H9 (cell line): ENCODE data around the gene OR6K2. TPM values are rescaled to one million over a fixed set of nuclear protein-coding genes. Genes with fewer than 3 reads are reported as not detected.

ENCODE experiments used
- DNase-seq: peaks from one replicate; pipeline ENCODE4 v3.0.0-alpha.2; 2017
- H2AFZ ChIP-seq: one replicate; pipeline ENCODE4 v1.6.1; 2013; ENCODE audit warnings: mild to moderate bottlenecking, low read length, control low read depth, moderate library complexity
- H2AK5ac ChIP-seq: 2 replicates; pipeline ENCODE4 v1.6.1; 2013; ENCODE audit warnings: low read length, control low read depth, mixed read lengths; ENCODE audit not compliant: insufficient read length
- H2BK120ac ChIP-seq: one replicate; pipeline ENCODE4 v1.6.1; 2013; ENCODE audit warnings: low read depth, mild to moderate bottlenecking, low read length, control low read depth, inconsistent platforms; ENCODE audit not compliant: poor library complexity, severe bottlenecking
- H2BK12ac ChIP-seq: 2 replicates; pipeline ENCODE4 v1.6.1; 2013; ENCODE audit warnings: low read length, control low read depth, mixed read lengths, low read depth; ENCODE audit not compliant: insufficient read length
- H2BK15ac ChIP-seq: 2 replicates; pipeline ENCODE4 v1.6.1; 2013; ENCODE audit warnings: low read depth, low read length, control low read depth
- H2BK20ac ChIP-seq: one replicate; pipeline ENCODE4 v1.6.1; 2013; ENCODE audit warnings: low read depth, mild to moderate bottlenecking, low read length, control low read depth, inconsistent platforms; ENCODE audit not compliant: poor library complexity, severe bottlenecking
- H2BK5ac ChIP-seq: 2 replicates; pipeline ENCODE4 v1.6.1; 2013; ENCODE audit warnings: low read length, control low read depth, mixed read lengths; ENCODE audit not compliant: insufficient read length
- H3K14ac ChIP-seq: 2 replicates; pipeline ENCODE4 v1.6.1; 2013; ENCODE audit warnings: low read length, control low read depth; ENCODE audit not compliant: insufficient read depth
- H3K18ac ChIP-seq: 2 replicates; pipeline ENCODE4 v1.6.1; 2013; ENCODE audit warnings: low read depth, mild to moderate bottlenecking, mixed read lengths, low read length, control low read depth; ENCODE audit not compliant: insufficient read length
- H3K23ac ChIP-seq: 2 replicates; pipeline ENCODE4 v1.6.1; 2013; ENCODE audit warnings: low read length, control low read depth, mixed read lengths, low read depth; ENCODE audit not compliant: insufficient read length
- H3K23me2 ChIP-seq: 2 replicates; pipeline ENCODE4 v1.6.1; 2013; ENCODE audit warnings: low read depth, mild to moderate bottlenecking, mixed read lengths, low read length, control low read depth; ENCODE audit not compliant: insufficient read length, poor library complexity, severe bottlenecking
- H3K27ac ChIP-seq: 2 replicates; pipeline ENCODE4 v1.5.1; 2013; ENCODE audit warnings: low read length, control low read depth, mixed read lengths, low read depth; ENCODE audit not compliant: insufficient read length
- H3K27me3 ChIP-seq: 2 replicates; pipeline ENCODE4 v1.6.1; 2013; ENCODE audit warnings: low read length, control low read depth, inconsistent platforms; ENCODE audit not compliant: insufficient read depth
- H3K4ac ChIP-seq: 2 replicates; pipeline ENCODE4 v1.6.1; 2013; ENCODE audit warnings: low read depth, mild to moderate bottlenecking, control low read depth, inconsistent platforms, low read length, moderate library complexity
- H3K4me1 ChIP-seq: 2 replicates; pipeline ENCODE4 v1.6.1; 2013; ENCODE audit warnings: low read length, control low read depth, inconsistent platforms; ENCODE audit not compliant: insufficient read depth
- H3K4me2 ChIP-seq: 2 replicates; pipeline ENCODE4 v1.6.1; 2013; ENCODE audit warnings: low read length, control low read depth, mixed read lengths; ENCODE audit not compliant: insufficient read length, insufficient read depth
- H3K56ac ChIP-seq: 2 replicates; pipeline ENCODE4 v1.6.1; 2013; ENCODE audit warnings: low read depth, mild to moderate bottlenecking, mixed read lengths, low read length, control low read depth; ENCODE audit not compliant: insufficient read length
- H3K79me1 ChIP-seq: 2 replicates; pipeline ENCODE4 v1.6.1; 2013; ENCODE audit warnings: low read depth, mild to moderate bottlenecking, moderate library complexity, low read length, control low read depth, inconsistent platforms; ENCODE audit not compliant: insufficient read depth, poor library complexity, severe bottlenecking
- H3K79me2 ChIP-seq: 2 replicates; pipeline ENCODE4 v1.6.1; 2013; ENCODE audit warnings: low read length, control low read depth, inconsistent platforms; ENCODE audit not compliant: insufficient read depth
- H3K9ac ChIP-seq: 2 replicates; pipeline ENCODE4 v1.6.1; 2013; ENCODE audit warnings: low read length, control low read depth, mixed read lengths; ENCODE audit not compliant: insufficient read length; ENCODE audit errors: extremely low read depth
- H3K9me3 ChIP-seq: one replicate; pipeline ENCODE4 v1.6.1; 2013; ENCODE audit warnings: low read depth, low read length, inconsistent platforms; ENCODE audit not compliant: control insufficient read depth
- H3T11ph ChIP-seq: one replicate; pipeline ENCODE4 v1.6.1; 2013; ENCODE audit warnings: mild to moderate bottlenecking, low read length, control low read depth, inconsistent platforms
- H4K20me1 ChIP-seq: one replicate; pipeline ENCODE4 v1.6.1; 2013; ENCODE audit not compliant: control insufficient read depth, insufficient read length, insufficient read depth
- H4K5ac ChIP-seq: 2 replicates; pipeline ENCODE4 v1.6.1; 2013; ENCODE audit warnings: low read depth, mild to moderate bottlenecking, mixed read lengths, low read length, control low read depth; ENCODE audit not compliant: insufficient read length
- H4K8ac ChIP-seq: replicated peaks from 2 replicates; pipeline ENCODE4 v1.6.1; 2013; ENCODE audit warnings: low read length, control low read depth, mixed read lengths, low read depth; ENCODE audit not compliant: insufficient read length
- H4K91ac ChIP-seq: 2 replicates; pipeline ENCODE4 v1.6.1; 2013; ENCODE audit warnings: low read depth, mild to moderate bottlenecking, moderate library complexity, mixed read lengths, low read length, control low read depth; ENCODE audit not compliant: insufficient read length
- H3K27ac Mint-ChIP-seq, 3 experiments: 2 replicates in 2 of 3; 3 replicates in 1 of 3; pipeline ENCODE4 v1.8.0; 2020 to 2021; ENCODE audit warnings: mixed read lengths in 3 of 3, mild to moderate bottlenecking in 1 of 3, moderate library complexity in 1 of 3
- H3K27me3 Mint-ChIP-seq: 2 replicates; pipeline ENCODE4 v1.8.0; 2021; ENCODE audit warnings: low read depth, mild to moderate bottlenecking, moderate library complexity, mixed read lengths
- H3K36me3 Mint-ChIP-seq, 3 experiments: 2 replicates in 2 of 3; 3 replicates in 1 of 3; pipeline ENCODE4 v1.8.0; 2020 to 2021; ENCODE audit warnings: low read depth in 3 of 3, mixed read lengths in 3 of 3; ENCODE audit not compliant: insufficient read depth in 1 of 3
- H3K4me1 Mint-ChIP-seq, 2 experiments: 2 replicates each; pipeline ENCODE4 v1.8.0; 2020; ENCODE audit warnings: mixed read lengths in 2 of 2
- H3K4me3 Mint-ChIP-seq, 2 experiments: 2 replicates in 1 of 2; 3 replicates in 1 of 2; pipeline ENCODE4 v1.8.0; 2020 to 2021; ENCODE audit warnings: mild to moderate bottlenecking in 2 of 2, mixed read lengths in 2 of 2, moderate library complexity in 1 of 2
- H3K9me3 Mint-ChIP-seq, 2 experiments: 2 replicates in 1 of 2; 3 replicates in 1 of 2; pipeline ENCODE4 v1.8.0; 2020; ENCODE audit warnings: mild to moderate bottlenecking in 2 of 2, mixed read lengths in 2 of 2, moderate library complexity in 1 of 2
- total RNA-seq: library from RNA; stranded (reverse); gene quantifications from 2 replicates; pipeline ENCODE4 v1.2.1, GENCODE V29; 2021
- TF ChIP-seq, protein P1 (sequence below): fragments of 200-600 bp; sonication (generic); conservative IDR thresholded peaks from 3 replicates; pipeline ENCODE4 v1.8.0; 2021; ENCODE audit warnings: antibody characterized with exemption, mild to moderate bottlenecking

The OR6K2 gene
- total RNA-seq, 1 experiment from 2014 or later: not detected

DNA sequence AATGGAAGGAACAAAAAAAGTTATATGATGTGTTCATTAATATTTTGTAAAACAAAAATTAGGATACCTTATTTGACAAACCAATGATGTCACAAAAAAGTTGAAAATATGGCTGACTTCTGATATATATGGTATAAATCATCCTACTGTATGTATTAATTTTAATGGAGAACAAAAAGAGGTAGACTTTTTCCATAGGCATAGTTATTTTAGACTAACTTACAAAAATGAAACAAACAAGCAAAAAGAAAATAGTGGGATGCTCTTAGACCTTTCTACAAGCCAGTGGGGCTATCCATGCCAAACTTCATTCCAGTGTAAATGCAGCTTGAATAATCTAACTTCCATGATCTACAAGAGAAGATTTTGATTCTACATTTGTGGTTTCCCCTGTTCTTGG, 13.4 kb downstream of the OR6K2 start:
- no peak overlapping the region for H2BK120ac ChIP-seq
- H3K23ac ChIP-seq: no peak overlapping the region
- no peak overlapping the region for H2BK15ac ChIP-seq
- no peak for DNase-seq
- TF ChIP-seq, protein P1, sequence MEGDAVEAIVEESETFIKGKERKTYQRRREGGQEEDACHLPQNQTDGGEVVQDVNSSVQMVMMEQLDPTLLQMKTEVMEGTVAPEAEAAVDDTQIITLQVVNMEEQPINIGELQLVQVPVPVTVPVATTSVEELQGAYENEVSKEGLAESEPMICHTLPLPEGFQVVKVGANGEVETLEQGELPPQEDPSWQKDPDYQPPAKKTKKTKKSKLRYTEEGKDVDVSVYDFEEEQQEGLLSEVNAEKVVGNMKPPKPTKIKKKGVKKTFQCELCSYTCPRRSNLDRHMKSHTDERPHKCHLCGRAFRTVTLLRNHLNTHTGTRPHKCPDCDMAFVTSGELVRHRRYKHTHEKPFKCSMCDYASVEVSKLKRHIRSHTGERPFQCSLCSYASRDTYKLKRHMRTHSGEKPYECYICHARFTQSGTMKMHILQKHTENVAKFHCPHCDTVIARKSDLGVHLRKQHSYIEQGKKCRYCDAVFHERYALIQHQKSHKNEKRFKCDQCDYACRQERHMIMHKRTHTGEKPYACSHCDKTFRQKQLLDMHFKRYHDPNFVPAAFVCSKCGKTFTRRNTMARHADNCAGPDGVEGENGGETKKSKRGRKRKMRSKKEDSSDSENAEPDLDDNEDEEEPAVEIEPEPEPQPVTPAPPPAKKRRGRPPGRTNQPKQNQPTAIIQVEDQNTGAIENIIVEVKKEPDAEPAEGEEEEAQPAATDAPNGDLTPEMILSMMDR: no peak
- no peaks in the 10 kb centered on the region; a peak in 1 of 5 replicates for H3K9me3 Mint-ChIP-seq
- no peaks in the 10 kb centered on the region for H3K4me1 ChIP-seq
- no peak overlapping the region for H4K5ac ChIP-seq
- no peak overlapping the region for H3K9ac ChIP-seq
- H4K20me1 ChIP-seq: no peaks in the 10 kb centered on the region
- H2AK5ac ChIP-seq: no peak overlapping the region
- H3K9me3 ChIP-seq: no peaks in the 10 kb centered on the region
- no peak overlapping the region for H3K4me3 Mint-ChIP-seq
- H3K14ac ChIP-seq: no peak overlapping the region
- H3K79me2 ChIP-seq: no peaks in the 10 kb centered on the region
- no peak overlapping the region for H3K4me2 ChIP-seq
- no peak overlapping the region for H3K27ac Mint-ChIP-seq
- no peak overlapping the region for H2BK5ac ChIP-seq
- no peak overlapping the region for H2BK12ac ChIP-seq
- H3K56ac ChIP-seq: no peak overlapping the region
- no peaks in the 10 kb centered on the region; the same call in 1 of the 2 replicates for H3K27me3 Mint-ChIP-seq
- H3K27ac ChIP-seq: no peak overlapping the region
- H3K27me3 ChIP-seq: no peaks in the 10 kb centered on the region
- H3K4ac ChIP-seq: no peak overlapping the region
- no peak overlapping the region for H3K18ac ChIP-seq
- no peak overlapping the region for H4K8ac ChIP-seq
- no peaks in the 10 kb centered on the region for H3K36me3 Mint-ChIP-seq
- H3K79me1 ChIP-seq: no peaks in the 10 kb centered on the region
- no peaks in the 10 kb centered on the region for H3K4me1 Mint-ChIP-seq
- no peak overlapping the region for H4K91ac ChIP-seq
- no peak overlapping the region for H2BK20ac ChIP-seq
- no peak overlapping the region for H2AFZ ChIP-seq
- H3K23me2 ChIP-seq: no peaks in the 10 kb centered on the region
- no peak overlapping the region for H3T11ph ChIP-seq
